CD4-positive, alpha-beta T cell treated with Interleukin-21 for 1 hour (primary cell): ENCODE data around the gene DOCK4.

Experiments
- DNase-seq: peaks from one replicate; pipeline ENCODE4 v3.0.0-alpha.2; 2020

Gene DOCK4

DNA sequence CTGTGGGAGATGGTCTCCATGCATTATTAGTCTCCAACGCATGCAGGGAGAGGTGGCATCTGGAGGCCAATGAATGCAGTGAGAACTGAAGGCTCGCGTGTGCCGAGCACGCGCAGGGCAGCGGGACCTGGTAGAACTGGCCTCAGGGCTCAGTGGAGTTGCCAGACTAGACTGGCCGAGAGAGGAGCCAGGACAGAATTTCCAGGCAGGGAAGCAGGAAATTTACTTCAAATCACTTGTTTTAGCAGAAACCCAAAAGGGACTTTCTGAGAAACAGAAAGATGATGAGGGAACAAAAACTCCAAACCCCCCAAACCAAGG lies 332.9 kb downstream of the DOCK4 start:
- DNase-seq, result no peak

DNA sequence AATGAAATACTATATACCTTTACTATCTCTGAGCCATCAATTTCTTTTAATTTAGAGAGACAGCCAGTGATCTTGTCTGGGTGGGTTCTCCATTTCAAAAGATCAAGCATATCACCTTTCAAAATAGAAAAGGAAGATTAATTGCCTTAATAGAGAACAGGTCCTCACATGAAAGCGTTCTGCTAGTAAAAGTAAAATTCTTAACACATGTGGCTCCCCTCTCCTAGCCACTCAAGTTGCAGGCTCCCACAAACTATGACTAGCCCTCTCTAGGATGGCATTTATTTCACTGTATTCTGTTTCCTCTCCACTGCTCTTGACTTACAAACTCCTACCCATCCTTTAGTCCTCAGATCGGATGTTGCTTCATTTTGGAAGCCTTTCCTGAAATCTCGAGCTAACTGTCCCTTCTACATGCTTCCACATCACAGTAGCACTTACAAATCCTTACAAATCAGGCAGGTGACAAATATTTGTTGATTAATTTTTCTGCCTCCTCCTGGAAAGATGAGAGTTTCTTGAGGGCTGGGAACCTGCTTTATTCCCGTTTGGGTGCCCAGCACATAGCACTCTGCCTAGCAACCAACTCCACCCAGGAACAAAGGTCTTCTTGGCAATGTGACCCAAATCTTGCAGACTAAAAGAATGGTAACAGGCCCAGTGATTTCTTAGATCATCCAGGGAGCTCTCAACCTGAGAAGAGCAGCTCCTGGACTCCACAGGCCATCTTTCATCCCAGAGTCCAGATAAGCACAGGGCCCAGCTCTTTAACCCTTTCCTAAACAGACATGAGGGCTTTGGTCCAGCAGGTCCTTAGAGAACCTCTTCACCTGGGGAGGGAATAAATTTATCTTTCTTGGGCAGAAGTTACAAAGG lies 333.5 kb downstream of the DOCK4 start:
- DNase-seq, result no peak

DNA sequence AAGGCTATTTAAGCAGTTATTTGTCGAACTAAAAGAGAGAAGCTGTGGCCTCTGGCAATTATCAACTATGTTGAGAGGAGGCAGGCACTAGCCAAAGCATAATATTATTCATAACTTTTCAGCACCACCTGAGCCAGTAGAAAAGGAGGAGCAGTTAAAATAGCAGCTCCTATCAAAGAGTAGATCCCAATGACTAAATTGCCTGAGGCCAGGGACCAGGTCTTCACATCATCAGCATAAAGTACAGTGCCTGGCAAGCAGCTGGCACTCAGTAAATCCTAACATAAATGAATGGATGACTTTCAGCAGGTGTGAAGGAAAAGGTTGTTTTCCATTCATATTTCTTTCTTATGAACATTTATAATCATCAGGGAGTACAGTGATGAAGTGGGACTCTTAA lies 334.9 kb downstream of the DOCK4 start:
- DNase-seq, result no peak

DNA sequence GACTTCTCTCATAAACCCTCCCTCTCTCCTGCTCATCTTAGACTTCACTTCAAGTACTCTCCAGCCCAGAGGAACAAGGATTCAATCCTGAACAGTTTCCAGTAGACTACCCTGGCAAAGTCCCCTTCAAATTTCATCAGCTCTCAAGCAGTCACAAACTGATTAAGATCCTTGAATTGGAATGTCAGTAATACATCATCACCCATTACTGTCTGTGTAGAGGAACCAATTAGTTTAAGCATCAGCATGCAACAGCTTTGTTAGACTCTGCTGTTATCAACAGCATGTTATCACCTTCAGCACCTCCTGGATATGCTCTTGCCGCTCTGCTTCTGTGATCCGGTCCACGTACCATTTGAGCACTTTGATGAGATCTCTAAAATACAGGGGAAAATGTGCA lies 336.9 kb downstream of the DOCK4 start:
- no peak for DNase-seq

DNA sequence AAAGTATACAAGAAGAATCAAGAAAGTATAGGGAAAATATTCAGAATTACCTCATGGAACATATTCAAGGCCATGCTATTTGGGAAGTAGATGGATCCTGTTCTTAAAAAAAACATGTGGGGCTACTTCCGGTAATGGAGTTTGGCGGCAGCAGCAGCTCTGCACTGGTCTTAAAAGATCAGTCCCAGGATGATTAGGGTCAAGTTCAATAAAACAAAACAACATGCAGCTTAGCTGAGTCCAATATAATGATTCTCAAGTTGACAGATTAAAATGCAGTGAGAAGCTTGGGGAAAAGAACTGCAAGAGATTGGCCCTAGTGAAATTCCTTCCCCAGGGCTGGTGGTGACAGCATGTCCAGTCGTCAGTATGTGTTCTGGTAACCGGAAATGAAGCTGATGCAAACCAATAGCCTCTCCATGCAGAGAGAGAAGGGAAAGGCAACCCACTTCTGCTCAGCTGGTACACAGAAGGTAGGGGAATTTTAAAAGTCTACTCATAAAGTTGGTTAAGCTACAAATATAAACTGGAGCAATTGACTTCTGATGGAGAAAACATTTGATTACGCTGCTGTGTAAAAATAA lies 338.8 kb downstream of the DOCK4 start:
- no peak for DNase-seq

DNA sequence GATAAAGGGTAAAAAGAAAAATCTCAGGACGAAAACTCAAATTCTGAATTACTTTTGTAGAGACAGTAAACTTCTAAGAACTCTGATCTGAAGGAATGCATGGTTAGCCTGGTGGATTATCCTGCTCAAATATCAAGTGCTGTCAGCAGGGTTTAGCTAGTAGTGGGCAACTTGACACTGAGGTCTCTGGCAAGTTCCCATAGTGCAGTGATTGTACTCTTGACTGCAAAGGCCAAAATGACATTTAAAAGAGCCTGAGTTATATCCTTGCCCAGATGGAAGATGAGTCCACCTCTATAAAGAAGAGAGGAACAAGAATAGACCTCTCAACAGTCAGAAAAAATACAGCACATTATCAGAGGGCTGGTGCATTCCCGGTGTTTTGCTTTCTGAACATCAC lies 339.4 kb downstream of the DOCK4 start:
- DNase-seq, result no peak

DNA sequence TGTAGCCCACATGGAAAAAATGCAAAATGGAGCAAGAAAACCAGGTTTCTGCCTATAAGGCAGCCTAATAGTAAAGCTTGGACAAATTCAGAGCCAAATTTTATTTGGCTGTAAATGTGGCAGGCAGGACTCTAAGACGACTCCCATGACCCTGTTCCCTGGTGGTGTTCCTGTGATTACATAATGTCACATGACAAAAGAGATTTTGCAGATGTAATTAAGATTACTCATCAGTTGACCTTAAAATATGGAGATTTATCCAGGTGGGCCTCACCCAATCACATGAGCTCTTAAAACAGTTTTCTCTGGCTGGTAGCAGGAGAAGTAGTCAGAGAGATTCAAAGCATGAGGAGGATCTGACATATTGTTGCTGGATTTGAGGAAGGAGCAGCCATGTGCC lies 340.8 kb downstream of the DOCK4 start:
- no peak for DNase-seq

DNA sequence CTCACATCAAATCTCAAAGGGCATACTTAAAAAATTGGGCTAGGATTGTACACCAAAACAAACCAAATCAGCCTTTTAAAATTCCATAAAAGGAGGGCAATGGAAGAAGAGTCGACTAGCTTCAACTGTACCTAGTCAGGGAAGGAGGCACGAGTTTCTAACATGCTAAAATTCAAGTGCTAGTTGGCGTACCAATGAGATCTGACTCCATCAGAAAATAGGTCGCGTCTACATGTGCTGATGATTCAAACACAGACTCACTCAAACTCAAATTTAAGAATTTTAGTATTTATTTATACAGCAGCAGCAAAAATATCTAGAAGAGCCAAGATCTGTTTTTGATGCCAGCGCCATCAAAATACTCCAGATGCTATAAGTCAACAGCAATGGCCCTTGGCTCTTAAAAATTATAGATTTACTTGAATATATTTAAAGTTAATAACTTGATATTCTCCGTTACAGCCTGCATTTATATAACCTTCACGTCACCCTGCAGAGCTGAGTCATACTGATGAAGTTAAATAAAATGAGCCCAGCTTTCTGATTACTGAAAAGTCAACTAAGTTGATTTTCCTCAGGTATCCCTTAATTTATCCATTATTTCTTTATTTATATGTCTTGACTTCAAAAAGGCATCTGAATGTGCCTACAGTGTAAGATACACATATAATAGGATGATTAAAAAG lies 341.8 kb downstream of the DOCK4 start:
- DNase-seq, result no peak

DNA sequence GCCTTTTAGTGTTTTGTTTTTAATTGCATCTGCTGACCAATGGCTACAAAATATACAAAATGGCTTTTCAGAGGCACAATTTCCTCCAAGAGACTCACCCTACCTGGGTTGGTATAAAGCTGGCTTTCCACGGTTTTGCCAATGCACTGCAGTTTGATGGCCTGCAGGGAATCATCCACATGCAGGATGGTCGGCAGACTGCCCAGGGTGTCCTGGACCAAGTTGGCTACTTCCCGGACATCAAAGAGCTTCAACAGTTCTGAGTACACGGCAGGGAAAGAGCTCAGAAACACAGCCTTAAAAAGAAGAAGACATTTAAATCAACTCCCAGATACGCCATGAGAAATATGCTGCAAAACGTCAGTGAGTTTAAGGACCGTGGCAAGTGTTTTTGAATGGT lies 342.9 kb downstream of the DOCK4 start:
- no peak for DNase-seq

DNA sequence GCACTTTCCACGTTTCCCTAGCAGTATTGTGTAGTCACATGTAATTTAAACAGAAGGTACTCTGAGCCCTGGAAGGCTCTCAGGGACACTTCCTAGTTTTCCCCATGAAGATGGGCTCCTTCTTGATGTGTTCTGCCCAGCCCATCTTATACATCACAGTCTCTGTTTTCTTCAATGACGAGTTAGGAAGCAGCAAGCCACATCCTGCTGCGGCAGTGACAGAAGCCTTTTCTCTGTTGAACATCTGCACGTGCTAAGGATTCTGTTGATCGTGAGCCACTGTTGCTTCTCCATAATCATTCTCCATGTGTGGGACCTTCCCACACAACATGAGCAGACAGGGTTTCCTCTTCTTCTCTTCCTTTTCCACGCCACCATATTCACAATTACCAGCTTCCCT lies 346.0 kb downstream of the DOCK4 start:
- no peak for DNase-seq

DNA sequence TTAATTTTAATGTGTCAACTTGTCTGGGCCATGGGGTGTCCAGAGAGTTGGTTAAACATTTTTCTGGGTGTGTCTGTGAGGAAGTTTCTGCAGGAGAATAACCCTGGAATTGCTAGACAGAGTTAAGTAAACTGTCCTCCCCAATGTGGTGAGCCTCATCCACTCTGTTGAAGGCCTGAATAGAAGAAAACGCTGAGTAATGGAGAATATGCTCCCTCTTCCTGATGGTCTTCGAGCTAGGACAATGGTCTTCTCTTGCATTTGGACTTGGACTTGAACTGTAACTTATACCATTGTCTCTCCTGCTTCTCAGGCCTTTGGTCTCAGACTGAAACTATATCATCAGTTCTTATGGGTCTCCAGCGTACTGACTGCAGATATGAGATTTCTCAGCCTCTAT lies 347.9 kb downstream of the DOCK4 start:
- DNase-seq, result no peak

DNA sequence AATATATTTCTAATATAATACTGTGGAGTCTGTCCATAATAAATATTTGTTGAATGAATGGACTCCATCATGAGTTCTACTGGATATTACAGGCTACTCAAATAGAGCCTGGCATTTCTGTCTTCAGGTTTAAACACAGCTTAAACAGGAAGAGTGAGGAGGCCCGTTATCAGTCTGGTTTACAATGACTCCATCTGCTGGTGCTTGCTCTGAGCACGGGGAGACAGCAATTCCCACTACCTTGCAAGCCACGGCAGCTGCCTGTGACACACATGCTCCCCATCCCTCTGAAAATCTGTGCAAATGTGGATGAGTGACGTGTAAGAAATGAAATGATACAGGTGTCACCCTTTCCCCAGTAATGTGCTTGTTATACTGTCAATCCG lies 350.4 kb downstream of the DOCK4 start:
- DNase-seq, result no peak

DNA sequence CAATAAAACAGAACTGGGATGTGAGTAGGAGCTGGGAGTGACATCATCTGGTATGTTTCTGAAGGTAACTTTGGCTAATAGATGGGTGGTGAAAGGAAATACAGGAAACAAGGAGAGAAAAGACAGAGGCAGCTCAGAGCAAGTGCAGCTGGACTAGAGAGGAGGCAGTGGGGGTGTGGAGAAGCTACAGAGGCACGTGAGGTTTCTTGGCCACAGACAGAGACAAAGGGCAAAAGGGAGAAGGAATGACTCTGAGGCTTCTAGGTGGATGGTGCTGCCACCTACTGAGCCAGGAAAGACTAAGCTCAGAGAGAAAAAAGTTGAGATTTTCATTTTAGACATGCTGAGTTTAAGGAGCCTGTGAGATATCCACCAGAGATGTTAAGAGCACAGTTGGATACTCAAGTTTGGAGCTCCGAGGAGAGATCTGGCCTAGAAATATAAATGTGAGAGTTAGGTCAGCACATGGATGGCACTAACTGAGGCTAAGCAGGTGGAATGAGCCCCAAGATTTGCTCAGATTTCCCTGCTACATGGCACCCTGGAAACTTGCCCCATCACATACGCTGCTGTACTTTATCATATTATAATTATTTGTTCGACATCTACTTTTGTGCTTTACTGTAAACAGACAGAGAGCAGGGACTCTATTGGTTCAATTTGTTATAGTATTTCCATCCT lies 350.9 kb downstream of the DOCK4 start:
- DNase-seq, result no peak

DNA sequence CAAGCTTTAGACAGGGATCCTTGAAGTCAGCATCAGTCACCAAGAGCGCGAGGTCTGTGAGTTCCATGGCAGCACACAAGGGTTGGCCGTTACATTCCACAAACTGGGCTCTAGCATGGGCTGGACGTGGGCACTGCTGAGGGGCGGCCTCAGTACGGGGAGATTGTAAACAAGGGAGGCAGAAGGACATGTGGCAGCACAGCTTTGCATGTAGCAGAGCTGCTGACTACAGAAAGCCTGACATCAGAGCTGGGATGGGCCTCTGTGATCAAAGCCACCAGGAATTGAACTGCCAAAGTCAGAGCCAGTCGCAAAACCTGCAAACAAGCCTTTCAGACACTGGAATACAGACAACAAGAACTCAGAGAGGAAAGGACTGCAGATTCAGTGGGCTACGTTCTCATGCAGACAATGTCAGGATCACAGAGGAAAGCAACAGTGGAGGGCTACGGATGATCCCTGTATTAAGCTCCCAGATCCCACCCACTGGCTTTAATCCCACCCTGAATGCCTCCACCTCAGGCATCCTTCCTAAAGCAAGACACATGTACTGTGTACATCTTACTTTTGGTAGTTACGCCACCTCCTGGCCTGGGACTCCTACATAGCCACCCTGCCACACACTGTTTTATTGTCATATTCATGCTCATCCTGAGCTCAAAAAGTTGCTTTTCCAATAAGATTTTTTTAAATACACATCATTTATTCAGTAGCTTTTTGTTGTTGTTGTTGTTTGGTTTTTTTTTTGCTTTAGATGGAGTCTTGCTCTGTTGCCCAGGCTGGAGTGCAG lies 352.8 kb downstream of the DOCK4 start:
- DNase-seq, result no peak

DNA sequence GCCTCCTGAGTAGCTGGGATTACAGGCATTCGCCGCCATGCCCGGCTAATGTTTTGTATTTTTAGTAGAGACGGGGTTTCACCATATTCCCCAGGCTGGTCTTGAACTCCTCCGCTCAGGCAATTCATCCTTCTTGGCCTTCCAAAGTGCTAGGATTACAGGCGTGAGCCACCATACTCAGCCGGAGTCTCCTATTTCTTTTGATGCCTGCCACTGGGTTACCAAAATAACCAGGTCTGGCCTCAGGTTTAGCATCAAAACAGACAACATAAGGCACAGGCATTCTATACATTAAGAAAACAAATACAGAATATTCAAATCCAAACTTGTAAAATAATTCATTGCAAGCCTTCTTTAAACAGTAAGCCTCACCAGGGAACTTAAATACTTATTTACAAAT lies 354.1 kb downstream of the DOCK4 start:
- no peak for DNase-seq

DNA sequence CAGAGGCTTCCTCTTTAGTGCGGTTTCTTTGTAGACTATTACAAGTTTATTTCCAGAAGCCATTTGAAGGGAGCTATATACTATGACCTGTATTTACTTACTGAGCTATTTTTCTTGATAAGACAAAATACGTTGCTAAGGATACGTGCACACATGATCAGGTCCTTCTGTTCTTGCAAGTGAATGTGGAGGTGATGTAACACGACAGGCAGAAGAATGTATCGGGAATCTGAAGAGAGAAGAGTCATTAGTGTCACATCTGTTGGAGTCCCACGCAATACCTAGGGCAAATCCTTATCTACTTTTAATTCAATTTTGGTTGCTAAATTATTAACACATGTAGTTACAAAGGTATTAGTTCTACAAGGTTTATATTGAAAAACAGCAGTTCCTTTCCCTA lies 359.3 kb downstream of the DOCK4 start:
- no peak for DNase-seq

DNA sequence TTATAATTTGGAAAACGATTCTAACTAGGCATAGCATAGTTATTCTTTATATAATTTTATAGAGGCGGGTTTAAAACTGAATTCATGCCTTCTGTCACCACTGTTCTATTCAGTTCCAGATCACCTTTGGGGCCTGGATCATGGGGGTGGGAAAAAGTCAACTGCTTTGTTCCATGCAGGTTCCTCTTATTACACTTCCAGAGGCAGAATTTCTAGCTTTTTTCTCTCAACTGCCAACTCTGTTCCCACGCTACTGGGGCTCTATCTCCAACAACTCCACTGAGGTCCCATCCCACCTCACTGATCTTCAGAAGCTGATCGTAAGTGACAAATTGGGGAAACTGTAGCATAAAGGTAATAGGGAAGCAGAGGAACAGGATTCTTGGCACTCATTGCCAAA lies 360.3 kb downstream of the DOCK4 start:
- DNase-seq, result no peak

DNA sequence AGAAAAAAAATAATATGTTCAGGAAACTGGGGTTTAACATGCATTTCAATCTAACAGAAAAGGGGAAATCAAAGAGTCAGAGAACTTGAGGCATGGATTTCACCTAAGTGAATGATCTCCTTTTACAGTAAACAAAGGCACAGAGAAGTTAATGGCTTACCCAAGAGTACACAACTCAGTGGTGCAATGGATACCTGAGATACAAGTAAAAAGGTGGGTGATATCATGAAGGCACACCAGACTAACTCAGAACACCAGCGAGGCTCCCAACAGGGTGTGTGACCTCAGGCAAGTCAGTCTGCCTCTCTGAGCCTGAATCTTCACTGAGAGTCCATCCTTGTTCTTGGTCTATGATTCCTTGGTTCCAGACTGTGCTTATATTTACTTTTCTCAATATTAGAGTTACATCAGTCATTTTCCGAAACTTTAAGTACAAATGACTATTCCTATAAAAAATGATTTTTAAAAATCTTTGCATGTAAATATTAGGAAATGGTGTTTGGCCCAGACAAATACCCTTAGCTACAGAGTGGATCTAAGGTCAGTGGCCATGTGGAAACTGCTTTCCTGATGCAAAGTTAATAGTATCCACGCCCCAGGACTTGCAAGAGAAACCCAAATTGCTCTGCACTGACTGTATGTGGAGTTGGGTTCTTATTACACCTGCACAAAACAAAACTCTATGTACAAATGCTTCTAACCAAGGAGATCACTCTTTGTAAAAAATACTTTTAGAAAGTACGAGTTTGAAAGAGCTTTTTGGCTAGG lies 361.1 kb downstream of the DOCK4 start:
- DNase-seq, result no peak

DNA sequence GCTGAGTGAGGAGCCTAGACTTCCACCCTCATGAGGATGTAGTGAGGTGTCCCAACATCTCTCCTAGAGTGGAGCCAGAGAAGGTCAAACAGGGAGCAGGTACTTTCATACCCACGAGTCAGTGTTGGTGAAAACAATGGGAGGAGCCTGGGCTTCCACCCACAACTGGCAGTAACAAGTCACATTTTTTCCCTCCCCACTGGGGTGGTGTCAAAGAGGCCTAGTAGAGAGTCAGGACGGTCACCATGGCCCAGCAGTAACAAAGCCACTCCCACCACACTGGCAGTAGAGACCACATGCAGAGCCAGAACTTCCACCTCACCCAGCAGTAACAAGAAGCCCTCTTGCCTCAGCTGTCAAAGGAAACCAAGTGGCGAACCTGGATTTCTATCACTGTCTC lies 363.7 kb downstream of the DOCK4 start:
- DNase-seq, result no peak

DNA sequence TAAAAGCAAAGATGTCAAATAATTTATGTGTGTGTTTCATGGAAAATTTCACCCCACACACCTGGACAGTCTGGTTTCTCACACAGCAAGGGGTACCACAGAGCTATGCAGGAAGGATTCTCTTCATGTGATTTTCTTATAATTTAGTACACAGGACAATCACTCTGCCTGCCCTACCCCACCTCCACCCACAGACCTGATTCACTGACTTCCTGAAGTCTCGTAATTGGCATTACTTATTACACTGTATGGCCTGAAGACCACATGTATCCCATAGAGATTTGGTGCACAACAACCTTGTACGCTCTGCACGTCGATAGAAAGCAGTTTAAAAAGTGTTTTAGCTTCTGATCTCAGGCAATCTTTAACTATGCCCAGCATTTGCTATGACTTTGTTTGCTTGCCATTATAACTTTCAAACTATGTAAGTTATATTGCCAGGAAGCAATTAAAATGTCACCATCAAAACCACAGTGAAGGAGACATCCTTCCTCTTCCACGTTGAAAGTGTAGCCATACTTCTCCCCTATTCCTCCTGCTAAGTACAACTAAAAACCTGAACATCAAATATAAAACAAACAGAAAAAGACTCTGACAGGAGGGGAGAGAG lies 364.5 kb downstream of the DOCK4 start:
- DNase-seq, result no peak

DNA sequence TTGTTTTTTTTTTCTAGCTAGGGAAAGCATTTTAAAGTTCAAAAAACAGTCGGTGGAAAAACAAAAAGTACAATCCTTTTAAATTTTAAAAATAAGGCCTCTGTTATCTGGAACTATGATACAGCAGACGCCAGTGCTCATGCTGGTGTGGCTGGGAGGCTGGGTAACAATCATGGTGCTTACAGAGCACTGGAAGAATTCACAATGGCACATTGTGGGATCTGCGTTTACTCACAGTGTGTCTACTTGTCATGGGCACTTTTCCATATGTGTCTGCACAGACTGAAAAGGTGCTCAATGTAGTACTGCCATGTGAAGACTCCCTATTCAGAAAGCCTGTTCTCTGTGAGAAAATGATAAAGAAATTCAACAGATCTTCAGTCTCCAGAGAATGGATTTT lies 365.7 kb downstream of the DOCK4 start:
- DNase-seq, result no peak

DNA sequence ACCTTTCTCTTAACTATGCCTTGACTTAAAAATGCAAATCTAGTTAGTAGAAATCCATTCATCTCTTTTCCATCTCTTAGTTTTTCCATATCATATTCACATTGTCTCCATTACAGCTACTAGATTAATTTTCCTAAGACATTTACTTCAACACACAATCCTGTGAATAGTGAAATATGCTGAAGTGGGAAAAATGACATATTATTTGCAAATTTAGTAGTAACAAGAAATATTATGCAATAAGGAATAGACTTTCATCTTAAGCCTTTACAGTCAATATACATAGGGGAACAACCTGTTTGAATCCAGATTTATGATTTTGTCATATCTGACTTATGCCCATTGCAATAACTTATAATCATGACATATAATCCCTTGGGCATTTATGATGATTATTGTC lies 366.9 kb downstream of the DOCK4 start:
- DNase-seq, result no peak
